Measurements from ENCODE around the gene WHRN.

The WHRN gene

DNA sequence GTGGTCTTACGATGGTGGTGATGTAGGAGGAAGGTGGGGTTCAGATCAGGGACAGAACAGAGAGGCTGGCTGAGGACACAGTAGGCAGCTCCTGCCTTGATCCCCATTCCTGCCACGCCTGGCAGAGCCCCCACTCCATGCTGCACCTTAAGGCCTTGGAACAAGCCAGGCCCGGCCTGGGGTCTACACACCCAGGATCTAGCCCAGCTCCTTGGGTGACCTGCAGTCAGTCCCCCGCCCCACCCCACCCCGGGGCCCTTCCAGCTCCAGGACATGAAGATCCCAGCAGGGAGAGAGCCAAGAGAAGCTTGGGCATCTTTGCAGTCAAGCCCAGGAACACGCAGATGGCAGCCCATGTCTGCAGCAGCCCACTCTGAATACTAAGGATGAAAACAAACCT lies 34.7 kb downstream of the WHRN start:
- no peak for DNase-seq

GRCh38 chr9:114470121-114470520 lies 35.2 kb downstream of the WHRN start:
- no peak for DNase-seq

GRCh38 chr9:114469091-114469853 lies 36.0 kb downstream of the WHRN start:
- no peak for DNase-seq

- DNase-seq: no peak
Measured at GRCh38 chr9:114467910-114468309, 37.4 kb downstream of the WHRN start.

- DNase-seq: no peak
Measured at GRCh38 chr9:114467226-114467750, 38.0 kb downstream of the WHRN start.

DNA sequence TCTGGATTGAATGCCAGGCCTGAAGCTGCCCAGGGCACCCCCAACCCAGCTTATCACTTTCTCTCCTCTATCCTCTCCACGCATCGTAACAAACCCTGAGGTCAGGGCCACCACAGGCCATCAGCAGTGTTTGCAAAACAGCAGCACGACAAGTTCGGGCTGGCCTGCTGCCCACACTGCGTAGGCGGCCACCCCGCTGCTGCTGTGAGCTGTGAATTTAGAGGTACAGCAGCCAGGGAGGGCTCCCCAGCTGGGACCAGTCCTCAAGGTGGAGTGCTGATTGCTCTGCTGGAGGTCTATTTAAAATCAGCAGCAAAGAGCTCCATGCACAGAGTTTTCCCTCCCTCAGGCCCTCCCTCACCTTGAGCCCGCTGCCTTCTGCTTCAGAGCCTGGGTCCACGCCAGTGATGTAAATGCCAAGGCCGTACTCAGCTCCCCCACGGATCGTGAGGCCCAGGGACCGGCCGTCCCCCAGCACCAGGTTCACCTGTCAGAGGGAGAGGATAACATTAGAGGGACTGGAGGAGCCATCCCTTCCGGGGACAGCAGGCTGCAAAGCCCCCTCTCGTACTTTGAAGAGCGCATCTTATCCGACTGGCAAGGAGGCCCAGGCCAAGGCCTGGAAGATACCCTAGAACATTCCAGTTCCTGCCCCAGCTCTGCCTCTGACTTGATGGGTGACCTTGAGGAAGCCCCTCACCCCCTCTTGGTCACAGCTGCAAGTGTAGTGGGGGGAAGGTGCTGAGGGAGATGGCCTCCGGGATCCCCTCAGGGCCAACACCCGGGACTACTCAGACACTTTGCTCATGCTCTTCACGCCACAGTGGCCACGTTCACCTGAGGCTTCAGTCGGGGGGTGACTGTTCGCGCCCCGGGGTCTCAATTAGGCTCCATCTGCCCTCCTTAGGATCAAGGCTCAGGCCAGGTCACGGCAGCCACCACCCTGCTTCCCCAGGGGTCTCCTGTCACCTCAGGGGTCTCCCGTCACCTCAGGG lies 39.1 kb downstream of the WHRN start:
- no peak for DNase-seq

DNA sequence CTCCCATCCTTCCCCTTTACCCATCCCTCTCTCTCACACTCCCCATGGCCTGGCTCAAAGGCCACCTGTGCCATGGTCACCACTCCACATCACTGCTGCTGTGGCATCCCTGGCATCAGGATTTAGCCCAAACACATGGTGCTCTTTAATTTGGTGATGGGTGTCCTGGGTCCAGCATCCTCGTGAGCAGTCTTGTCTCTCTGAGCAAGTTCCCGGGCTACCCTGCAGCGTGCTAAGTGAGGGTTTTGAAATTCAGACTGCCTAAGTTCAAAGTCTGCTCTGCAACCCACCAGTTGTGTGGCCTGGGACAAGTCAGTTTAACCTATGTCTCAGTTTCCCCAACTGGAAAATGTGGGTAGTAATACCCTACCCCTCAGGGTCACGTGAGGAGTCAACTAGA lies 39.9 kb downstream of the WHRN start:
- no peak for DNase-seq

GRCh38 chr9:114464281-114465051 lies 40.8 kb downstream of the WHRN start:
- no peak for DNase-seq

GRCh38 chr9:114462791-114463190 lies 42.5 kb downstream of the WHRN start:
- DNase-seq: no peak

DNA sequence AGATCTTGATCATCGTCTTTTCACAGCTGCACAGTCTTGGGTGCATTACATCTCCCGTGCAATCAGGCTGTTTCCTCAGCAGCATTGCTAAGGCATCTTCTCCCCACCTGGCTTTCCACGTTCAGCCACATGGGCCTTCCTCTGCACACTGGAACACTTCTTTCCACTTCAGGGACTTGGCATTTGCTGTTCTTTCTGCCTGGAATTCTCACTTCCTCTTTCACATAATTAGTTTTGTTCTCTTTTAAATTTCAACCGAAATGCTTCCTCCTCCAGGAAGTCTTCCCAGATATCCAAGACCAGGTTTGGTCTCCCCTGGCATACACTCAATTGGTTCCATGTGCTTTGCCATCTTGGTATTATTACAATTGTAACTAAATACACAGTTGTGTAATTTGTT lies 43.8 kb downstream of the WHRN start:
- no peak for DNase-seq

- no peak for DNase-seq
Measured at GRCh38 chr9:114460513-114461199, 44.6 kb downstream of the WHRN start.

- DNase-seq: no peak
Measured at GRCh38 chr9:114459464-114459863, 45.8 kb downstream of the WHRN start.

- no peak for DNase-seq
Measured at GRCh38 chr9:114456929-114457328, 48.3 kb downstream of the WHRN start.

DNA sequence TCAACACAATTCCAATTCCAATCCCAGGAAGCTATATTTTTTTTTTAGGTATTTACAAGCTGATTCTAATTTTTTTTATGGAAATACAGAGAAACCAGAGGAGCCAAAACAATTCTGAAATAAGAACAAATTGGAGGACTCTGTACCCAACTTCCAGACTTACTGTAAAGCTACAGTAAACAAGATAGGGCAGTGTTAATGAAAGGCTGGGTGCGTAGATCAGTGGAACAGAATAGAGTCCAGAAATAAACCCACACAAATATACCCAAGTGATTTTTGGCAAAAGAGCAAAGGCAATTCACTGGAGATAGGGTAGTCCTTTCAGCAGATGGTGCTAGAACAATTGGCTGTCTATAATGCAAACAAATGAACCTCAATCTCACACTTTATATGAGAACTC lies 50.6 kb downstream of the WHRN start:
- DNase-seq: no peak

DNA sequence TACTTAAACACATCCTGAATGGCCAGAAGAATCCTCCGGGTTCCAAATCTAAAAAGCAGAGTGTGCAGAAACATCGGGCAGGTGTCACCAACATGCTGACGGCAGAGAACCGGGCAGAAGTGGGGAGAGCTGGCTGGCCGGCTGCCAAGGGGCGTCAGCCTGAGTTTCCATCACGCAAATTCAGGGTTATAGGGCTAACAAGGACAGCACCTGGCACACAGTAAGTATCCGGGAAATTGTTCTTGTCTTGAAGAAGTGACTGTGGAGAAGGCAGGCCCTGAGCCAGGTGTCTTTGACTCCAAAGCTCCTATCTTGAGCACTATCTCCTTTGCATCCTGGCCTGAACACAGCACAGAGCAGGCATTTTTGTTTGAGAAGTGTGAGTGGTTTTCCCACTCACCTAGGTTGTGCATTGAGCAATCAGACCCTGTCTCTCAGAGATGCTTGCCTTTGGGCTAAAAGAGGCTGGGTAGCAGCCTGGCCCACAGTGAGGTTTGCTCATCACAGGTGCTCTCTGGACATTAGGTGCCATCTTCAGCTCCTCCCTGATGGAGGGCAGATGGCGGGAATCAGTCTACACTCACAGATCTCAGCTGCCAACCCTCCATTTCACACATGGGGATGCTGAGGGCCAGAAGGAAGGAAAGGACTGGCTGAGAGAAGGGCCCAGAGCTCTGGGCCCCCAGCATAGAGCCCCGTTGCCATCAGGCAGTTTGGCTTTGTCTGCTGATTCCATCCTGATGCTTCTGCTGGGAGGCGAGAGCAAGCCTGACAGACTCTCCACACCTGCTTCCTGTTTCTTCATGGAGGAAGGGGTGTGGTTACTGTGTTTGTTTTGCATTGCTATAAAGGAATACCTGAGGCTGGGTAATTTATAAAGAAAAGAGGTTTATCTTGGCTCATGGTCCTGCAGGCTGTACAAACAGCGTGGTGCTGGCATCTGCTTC lies 52.8 kb downstream of the WHRN start:
- no peak for DNase-seq

GRCh38 chr9:114451707-114452031 lies 53.6 kb downstream of the WHRN start:
- DNase-seq: no peak

DNA sequence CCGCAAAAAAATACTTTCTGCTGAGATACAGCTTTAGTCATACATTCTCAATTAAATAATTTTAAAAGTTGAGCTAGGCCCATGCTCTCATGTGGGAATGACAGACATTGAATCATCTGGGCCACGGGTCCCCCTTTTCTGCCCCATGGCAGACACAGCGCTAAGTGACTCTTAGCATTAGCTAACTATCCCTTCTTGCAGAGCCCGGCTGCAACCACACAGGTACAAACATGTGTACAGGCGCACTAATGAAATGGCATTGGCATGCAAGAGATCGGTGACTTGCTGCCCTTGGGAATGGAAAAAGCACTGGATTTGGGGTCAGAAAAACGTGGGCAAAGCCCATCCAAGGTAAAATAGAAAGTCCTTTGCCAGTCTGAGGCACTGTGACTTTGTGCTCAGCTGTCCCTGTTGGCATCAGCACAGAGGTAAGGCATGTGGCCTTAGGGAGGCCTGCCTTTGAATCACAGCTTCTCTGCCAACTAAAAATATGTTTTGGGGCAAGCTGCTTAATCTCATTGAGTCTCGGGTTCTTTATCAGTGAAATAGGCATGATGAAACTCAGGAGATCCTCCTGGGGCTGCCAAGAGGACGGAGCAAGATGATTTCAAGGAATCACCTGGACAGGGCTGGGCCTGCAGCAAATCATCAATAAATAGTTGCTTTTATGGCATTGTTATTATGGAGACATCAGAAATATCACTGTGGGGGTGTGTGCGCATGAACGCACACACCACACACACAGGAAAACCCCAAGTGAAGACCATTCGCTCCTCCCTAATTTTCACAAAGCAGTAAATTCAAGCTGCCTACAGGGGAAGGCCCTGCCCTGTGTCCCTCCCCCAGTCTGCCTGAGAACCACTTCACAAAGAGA lies 54.2 kb downstream of the WHRN start:
- no peak for DNase-seq

DNA sequence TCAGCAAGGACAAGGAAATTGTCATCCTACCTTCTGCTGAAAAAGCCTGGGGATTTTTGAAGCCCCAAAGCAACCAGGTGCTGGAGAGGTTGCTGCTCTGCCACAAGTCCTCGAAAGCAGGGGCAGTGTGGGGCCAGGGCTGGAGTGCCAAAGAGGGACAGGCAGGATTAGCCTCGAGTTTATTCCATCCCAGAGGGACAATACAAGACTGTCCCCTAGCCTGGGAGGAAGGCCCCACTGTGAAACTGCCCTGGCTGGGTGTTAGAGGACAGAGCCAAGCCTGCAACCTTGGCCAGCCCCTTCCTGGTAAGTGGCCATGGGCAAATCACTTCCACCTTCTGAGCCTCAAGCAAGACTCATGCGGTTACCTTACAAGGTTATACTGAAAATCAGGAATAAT lies 55.1 kb downstream of the WHRN start:
- DNase-seq: no peak

DNA sequence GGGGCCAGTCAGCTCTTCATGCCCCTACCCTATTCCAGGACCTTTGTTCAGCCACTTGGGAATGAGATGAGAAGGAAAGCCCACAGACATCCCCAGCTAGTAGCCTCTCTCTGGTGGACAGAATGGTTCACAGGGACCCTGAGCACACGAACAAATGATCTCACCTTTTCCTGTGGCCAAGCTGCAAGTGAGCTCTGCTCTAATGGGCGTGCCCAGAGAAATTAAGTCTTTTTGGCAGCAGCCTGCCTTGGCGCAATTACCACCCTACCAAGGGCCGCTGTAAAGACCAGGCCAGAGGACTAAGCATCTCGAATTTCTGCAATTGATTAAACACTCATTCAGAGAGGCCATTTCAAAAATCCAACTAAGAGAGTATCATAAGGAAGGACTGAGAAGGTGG lies 56.0 kb downstream of the WHRN start:
- no peak for DNase-seq

- no peak for DNase-seq
Measured at GRCh38 chr9:114448706-114449105, 56.6 kb downstream of the WHRN start.

Data from GF-D8 (cell line).